GM23338 (cell line): ENCODE results near the gene RAB36.

Experiments used
- CREB1 ChIP-seq: fragments of 250-450 bp; sonication (Bioruptor Pico); IDR thresholded peaks from 2 replicates; pipeline ENCODE4 v1.5.0; 2020; ENCODE audit warnings: low read depth, mild to moderate bottlenecking, moderate library complexity
- ETS1 ChIP-seq: IDR thresholded peaks from 2 replicates; pipeline ENCODE4 v1.6.1; 2016; ENCODE audit warnings: antibody characterized with exemption
- EZH2 ChIP-seq: fragments of 200-600 bp; sonication (generic); IDR thresholded peaks from one replicate; pipeline ENCODE4 v1.8.0; 2017; ENCODE audit warnings: antibody characterized with exemption, mild to moderate bottlenecking, low read depth; ENCODE audit not compliant: unreplicated experiment
- EZH2phosphoT487 ChIP-seq: fragments of 200-600 bp; sonication (generic); IDR thresholded peaks from one replicate; pipeline ENCODE4 v1.8.1; 2018; ENCODE audit warnings: antibody characterized with exemption; ENCODE audit not compliant: unreplicated experiment
- JUNB ChIP-seq: IDR thresholded peaks from one replicate; pipeline ENCODE4 v1.6.1; 2016; ENCODE audit warnings: antibody characterized with exemption; ENCODE audit not compliant: unreplicated experiment
- NANOG ChIP-seq: IDR thresholded peaks from 2 replicates; pipeline ENCODE4 v1.6.1; 2016; ENCODE audit warnings: antibody characterized with exemption, borderline replicate concordance
- POLR2AphosphoS5 ChIP-seq: IDR thresholded peaks from 2 replicates; pipeline ENCODE4 v1.6.1; 2016; ENCODE audit warnings: antibody characterized with exemption, low read depth
- STAT1 ChIP-seq: IDR thresholded peaks from one replicate; pipeline ENCODE4 v1.6.1; 2016; ENCODE audit warnings: antibody characterized with exemption; ENCODE audit not compliant: unreplicated experiment
- ZNF114 ChIP-seq: fragments of 250-450 bp; sonication (Bioruptor Pico); IDR thresholded peaks from 2 replicates; pipeline ENCODE4 v1.5.0; 2020; ENCODE audit warnings: mild to moderate bottlenecking, moderate library complexity
- ZNF331 ChIP-seq: fragments of 250-450 bp; sonication (Bioruptor Pico); IDR thresholded peaks from 2 replicates; pipeline ENCODE4 v1.5.0; 2020; ENCODE audit warnings: low read depth, mild to moderate bottlenecking, moderate library complexity
- ZNF462 ChIP-seq: fragments of 250-450 bp; sonication (Bioruptor Pico); IDR thresholded peaks from 2 replicates; pipeline ENCODE4 v1.5.0; 2020; ENCODE audit warnings: mild to moderate bottlenecking, moderate library complexity
- TF ChIP-seq, protein P1 (sequence below), 2 experiments: fragments of 200-600 bp in 1 of 2; sonication (generic) in 1 of 2; conservative IDR thresholded peaks; 2 replicates each; pipeline versions ENCODE4 v1.5.1 to v1.6.1; 2016 to 2017; ENCODE audit warnings: antibody characterized with exemption in 2 of 2, low read depth in 2 of 2, mild to moderate bottlenecking in 2 of 2, moderate library complexity in 1 of 2
- TF ChIP-seq, protein P2 (sequence below): IDR thresholded peaks from one replicate; pipeline ENCODE4 v1.6.1; 2018; ENCODE audit warnings: antibody characterized with exemption; ENCODE audit not compliant: unreplicated experiment

GRCh38 chr22:23200898-23201297 lies 55.6 kb downstream of the RAB36 start:
- TF ChIP-seq EZH2 (no peak), POLR2AphosphoS5 (no peak), CREB1 (CRISPR knock-in tag) (no peak), EZH2phosphoT487 (no peak), ZNF462 (CRISPR knock-in tag) (no peak), JUNB (no peak), ZNF331 (CRISPR knock-in tag) (no peak), ETS1 (no peak), ZNF114 (CRISPR knock-in tag) (no peak), STAT1 (no peak), NANOG (no peak)
- TF ChIP-seq, protein P1, sequence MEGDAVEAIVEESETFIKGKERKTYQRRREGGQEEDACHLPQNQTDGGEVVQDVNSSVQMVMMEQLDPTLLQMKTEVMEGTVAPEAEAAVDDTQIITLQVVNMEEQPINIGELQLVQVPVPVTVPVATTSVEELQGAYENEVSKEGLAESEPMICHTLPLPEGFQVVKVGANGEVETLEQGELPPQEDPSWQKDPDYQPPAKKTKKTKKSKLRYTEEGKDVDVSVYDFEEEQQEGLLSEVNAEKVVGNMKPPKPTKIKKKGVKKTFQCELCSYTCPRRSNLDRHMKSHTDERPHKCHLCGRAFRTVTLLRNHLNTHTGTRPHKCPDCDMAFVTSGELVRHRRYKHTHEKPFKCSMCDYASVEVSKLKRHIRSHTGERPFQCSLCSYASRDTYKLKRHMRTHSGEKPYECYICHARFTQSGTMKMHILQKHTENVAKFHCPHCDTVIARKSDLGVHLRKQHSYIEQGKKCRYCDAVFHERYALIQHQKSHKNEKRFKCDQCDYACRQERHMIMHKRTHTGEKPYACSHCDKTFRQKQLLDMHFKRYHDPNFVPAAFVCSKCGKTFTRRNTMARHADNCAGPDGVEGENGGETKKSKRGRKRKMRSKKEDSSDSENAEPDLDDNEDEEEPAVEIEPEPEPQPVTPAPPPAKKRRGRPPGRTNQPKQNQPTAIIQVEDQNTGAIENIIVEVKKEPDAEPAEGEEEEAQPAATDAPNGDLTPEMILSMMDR (conservative IDR thresholded peaks at IDR 0.05; ENCODE audit: low read depth in 2 of 2): no peak
- TF ChIP-seq, protein P2, sequence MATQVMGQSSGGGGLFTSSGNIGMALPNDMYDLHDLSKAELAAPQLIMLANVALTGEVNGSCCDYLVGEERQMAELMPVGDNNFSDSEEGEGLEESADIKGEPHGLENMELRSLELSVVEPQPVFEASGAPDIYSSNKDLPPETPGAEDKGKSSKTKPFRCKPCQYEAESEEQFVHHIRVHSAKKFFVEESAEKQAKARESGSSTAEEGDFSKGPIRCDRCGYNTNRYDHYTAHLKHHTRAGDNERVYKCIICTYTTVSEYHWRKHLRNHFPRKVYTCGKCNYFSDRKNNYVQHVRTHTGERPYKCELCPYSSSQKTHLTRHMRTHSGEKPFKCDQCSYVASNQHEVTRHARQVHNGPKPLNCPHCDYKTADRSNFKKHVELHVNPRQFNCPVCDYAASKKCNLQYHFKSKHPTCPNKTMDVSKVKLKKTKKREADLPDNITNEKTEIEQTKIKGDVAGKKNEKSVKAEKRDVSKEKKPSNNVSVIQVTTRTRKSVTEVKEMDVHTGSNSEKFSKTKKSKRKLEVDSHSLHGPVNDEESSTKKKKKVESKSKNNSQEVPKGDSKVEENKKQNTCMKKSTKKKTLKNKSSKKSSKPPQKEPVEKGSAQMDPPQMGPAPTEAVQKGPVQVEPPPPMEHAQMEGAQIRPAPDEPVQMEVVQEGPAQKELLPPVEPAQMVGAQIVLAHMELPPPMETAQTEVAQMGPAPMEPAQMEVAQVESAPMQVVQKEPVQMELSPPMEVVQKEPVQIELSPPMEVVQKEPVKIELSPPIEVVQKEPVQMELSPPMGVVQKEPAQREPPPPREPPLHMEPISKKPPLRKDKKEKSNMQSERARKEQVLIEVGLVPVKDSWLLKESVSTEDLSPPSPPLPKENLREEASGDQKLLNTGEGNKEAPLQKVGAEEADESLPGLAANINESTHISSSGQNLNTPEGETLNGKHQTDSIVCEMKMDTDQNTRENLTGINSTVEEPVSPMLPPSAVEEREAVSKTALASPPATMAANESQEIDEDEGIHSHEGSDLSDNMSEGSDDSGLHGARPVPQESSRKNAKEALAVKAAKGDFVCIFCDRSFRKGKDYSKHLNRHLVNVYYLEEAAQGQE: no peak
